A549 (cell line): ENCODE measurements around the gene SEC31A.

ENCODE experiments used
- CEBPB ChIP-seq, 2 experiments: fragments of >200 bp in 1 of 2; sonication (Bioruptor Twin) in 1 of 2; formaldehyde crosslinking in 1 of 2; IDR thresholded peaks; 2 replicates each; pipeline ENCODE4 v1.6.1; 2012 to 2016
- CTCF ChIP-seq: fragments of >200 bp; sonication (Bioruptor Twin); formaldehyde crosslinking; IDR thresholded peaks from 3 replicates; pipeline ENCODE4 v1.5.1; 2016
- E2F6 ChIP-seq: IDR thresholded peaks from 2 replicates; pipeline ENCODE4 v1.6.1; 2012; ENCODE audit warnings: low read depth, borderline replicate concordance
- EP300 ChIP-seq, 2 experiments: fragments of >200 bp; sonication (Bioruptor Twin); formaldehyde crosslinking; IDR thresholded peaks; 2 replicates in 1 of 2; 3 replicates in 1 of 2; pipeline ENCODE4 v1.6.1; 2016 to 2017
- HDAC2 ChIP-seq: fragments of 200-600 bp; sonication (generic); IDR thresholded peaks from 2 replicates; pipeline ENCODE4 v1.6.1; 2016
- KDM1A ChIP-seq: fragments of 200-600 bp; sonication (generic); IDR thresholded peaks from 2 replicates; pipeline ENCODE4 v1.6.1; 2016; ENCODE audit warnings: low read depth, mild to moderate bottlenecking
- PBX3 ChIP-seq: IDR thresholded peaks from 2 replicates; pipeline ENCODE4 v1.6.1; 2012
- POLR2AphosphoS2 ChIP-seq: conservative IDR thresholded peaks from 2 replicates; pipeline ENCODE4 v1.6.1; 2012; ENCODE audit warnings: low read length, improper control_type of control experiment, inconsistent platforms
- TP53 ChIP-seq: fragments of 250-450 bp; sonication (Bioruptor Pico); IDR thresholded peaks from 2 replicates; pipeline ENCODE4 v1.5.0; 2021; ENCODE audit warnings: mild to moderate bottlenecking, moderate library complexity

GRCh38 chr4:82825425-82825824 lies 65.5 kb downstream of the SEC31A start:
- TF ChIP-seq CEBPB (IDR thresholded peaks at IDR 0.05) (no peak), CTCF (no peak), KDM1A (no peak), TP53 (CRISPR knock-in tag) (no peak), E2F6 (no peak), PBX3 (no peak), HDAC2 (no peak), POLR2AphosphoS2 (no peak), EP300 (IDR thresholded peaks at IDR 0.05) (no peak)
